ENCODE measurements around the gene GPATCH8. TPM values are rescaled to one million over a fixed set of nuclear protein-coding genes. Genes with fewer than 3 reads are reported as not detected.

The GPATCH8 gene
- total RNA-seq, 1 experiment from 2014 or later = 51.5 TPM

GRCh38 chr17:44465276-44465675 is 37.9 kb downstream of the GPATCH8 start:
- no peak overlapping the region for H2AFZ ChIP-seq (ENCODE audit: low read length)
- H2BK5ac ChIP-seq (ENCODE audit: insufficient read length, low read length) = no peak overlapping the region
- no peaks in the 10 kb centered on the region for H3K27me3 Mint-ChIP-seq (ENCODE audit: low read depth)
- H3K4me1 ChIP-seq (ENCODE audit: insufficient read depth, low read length) = no peaks in the 10 kb centered on the region
- no peak overlapping the region for H2BK15ac ChIP-seq (ENCODE audit: low read depth, low read length)
- no peak overlapping the region for H3K4ac ChIP-seq (ENCODE audit: low read depth, low read length)
- no peak overlapping the region for H2BK120ac ChIP-seq (ENCODE audit: low read depth, low read length, poor library complexity, severe bottlenecking)
- no peak overlapping the region for H4K91ac ChIP-seq (ENCODE audit: insufficient read length, low read depth, low read length)
- no peak overlapping the region for H2AK5ac ChIP-seq (ENCODE audit: insufficient read length, low read length)
- no peaks in the 10 kb centered on the region for H3K9me3 Mint-ChIP-seq
- no peaks in the 10 kb centered on the region for H3K27me3 ChIP-seq (ENCODE audit: insufficient read depth, low read length)
- no peak overlapping the region for H4K8ac ChIP-seq (replicated peaks; ENCODE audit: insufficient read length, low read depth, low read length)
- H3T11ph ChIP-seq (ENCODE audit: low read length) = no peak overlapping the region
- peaks cover 2% of the 10 kb centered on the region; the same call in 1 of the 2 replicates for H3K79me2 ChIP-seq (ENCODE audit: insufficient read depth, low read length)
- H3K27ac Mint-ChIP-seq = no peak overlapping the region
- H3K9me3 ChIP-seq (ENCODE audit: control insufficient read depth, low read depth, low read length) = no peaks in the 10 kb centered on the region
- no peak overlapping the region for H2BK12ac ChIP-seq (ENCODE audit: insufficient read length, low read depth, low read length)
- DNase-seq = no peak
- H3K23ac ChIP-seq (ENCODE audit: insufficient read length, low read depth, low read length) = no peak overlapping the region
- H4K5ac ChIP-seq (ENCODE audit: insufficient read length, low read depth, low read length) = no peak overlapping the region
- peaks cover 10% of the 10 kb centered on the region for H3K79me1 ChIP-seq (ENCODE audit: insufficient read depth, low read depth, low read length, poor library complexity, severe bottlenecking)
- H3K14ac ChIP-seq (ENCODE audit: insufficient read depth, low read length) = no peak overlapping the region
- no peak overlapping the region for H3K27ac ChIP-seq (ENCODE audit: insufficient read length, low read depth, low read length)
- H3K4me2 ChIP-seq (ENCODE audit: insufficient read depth, insufficient read length, low read length) = no peak overlapping the region
- H3K4me3 Mint-ChIP-seq = no peak overlapping the region
- H3K56ac ChIP-seq (ENCODE audit: insufficient read length, low read depth, low read length) = no peak overlapping the region
- WGBS (ENCODE audit: extremely low coverage, insufficient read length, low lambda C conversion rate) = no CpG with 5 or more reads among the region's 2 CpGs
- no peak overlapping the region for H3K18ac ChIP-seq (ENCODE audit: insufficient read length, low read depth, low read length)
- no peak for TF ChIP-seq CTCF (conservative IDR thresholded peaks at IDR 0.05)
- H3K23me2 ChIP-seq (ENCODE audit: insufficient read length, low read depth, low read length, poor library complexity, severe bottlenecking) = no peaks in the 10 kb centered on the region
- no peaks in the 10 kb centered on the region for H4K20me1 ChIP-seq (ENCODE audit: control insufficient read depth, insufficient read depth, insufficient read length)
- peaks cover 0 to 27% (median 25%) of the 10 kb centered on the region in 3 experiments; a peak in 6 of 7 replicates for H3K36me3 Mint-ChIP-seq (ENCODE audit: insufficient read depth in 1 of 3, low read depth in 3 of 3)
- no peak overlapping the region for H3K9ac ChIP-seq (ENCODE audit: extremely low read depth, insufficient read length, low read length)
- H2BK20ac ChIP-seq (ENCODE audit: low read depth, low read length, poor library complexity, severe bottlenecking) = no peak overlapping the region
- H3K4me1 Mint-ChIP-seq = peaks cover 8 to 14% of the 10 kb centered on the region in 2 experiments; a peak in 3 of 4 replicates
